Fibroblast of skin of scalp (primary cell): ENCODE data around the gene DLD.
"Not testable (repeated sequence)": the region's sequence is repeated elsewhere in the genome, so short reads cannot be mapped to it uniquely, and the experiment has no call there.

Source experiments
- DNase-seq: peaks from one replicate; pipeline ENCODE4 v3.0.0-alpha.2; 2013

Gene DLD

GRCh38 chr7:107917763-107918651 lies 27.0 kb downstream of the DLD start:
- no peak for DNase-seq

- no peak for DNase-seq
Measured at GRCh38 chr7:107918948-107919347, 28.0 kb downstream of the DLD start.

GRCh38 chr7:107920048-107920772 lies 29.2 kb downstream of the DLD start:
- DNase-seq: no peak

- DNase-seq: not testable (repeated sequence)
Measured at GRCh38 chr7:107921826-107922225, 30.8 kb downstream of the DLD start.

GRCh38 chr7:107922886-107923285 lies 31.9 kb downstream of the DLD start:
- DNase-seq: no peak

- DNase-seq: no peak
Measured at GRCh38 chr7:107924841-107925504, 34.0 kb downstream of the DLD start.

GRCh38 chr7:107926481-107926880 lies 35.5 kb downstream of the DLD start:
- no peak for DNase-seq

GRCh38 chr7:107931740-107932515 lies 40.9 kb downstream of the DLD start:
- no peak for DNase-seq

GRCh38 chr7:107932805-107933204 lies 41.8 kb downstream of the DLD start:
- no peak for DNase-seq

GRCh38 chr7:107933386-107934013 lies 42.5 kb downstream of the DLD start:
- no peak for DNase-seq

- DNase-seq: peak; percentile 89
Measured at GRCh38 chr7:107934991-107935770, 44.2 kb downstream of the DLD start.

- DNase-seq: no peak
Measured at GRCh38 chr7:107936312-107936711, 45.3 kb downstream of the DLD start.

GRCh38 chr7:107937531-107937930 lies 46.5 kb downstream of the DLD start:
- DNase-seq: peak; percentile 37

- no peak for DNase-seq
Measured at GRCh38 chr7:107938456-107939250, 47.7 kb downstream of the DLD start.

GRCh38 chr7:107939573-107940489 lies 48.8 kb downstream of the DLD start:
- DNase-seq: peak; percentile 87

GRCh38 chr7:107940951-107941350 lies 50.0 kb downstream of the DLD start:
- no peak for DNase-seq

- DNase-seq: no peak
Measured at GRCh38 chr7:107943018-107943417, 52.0 kb downstream of the DLD start.

GRCh38 chr7:107944411-107945169 lies 53.6 kb downstream of the DLD start:
- DNase-seq: no peak
